Lung (tissue), 12 donors: Measurements from ENCODE around the gene ZNF768. TPM values are rescaled to one million over a fixed set of nuclear protein-coding genes. Genes with fewer than 3 reads are reported as not detected.
A peak's percentile ranks its signal among the peaks of the same experiment; 100 is the strongest.

Source experiments
- ATAC-seq: fragments of 200-7000 bp; cut with Tn5 transposase; one replicate; pipeline ENCODE4 v1.9.1; 2020; ENCODE audit warnings: moderate number of reproducible peaks; ENCODE audit not compliant: insufficient read depth, low FRiP score
- DNase-seq, 3 donors: peaks; one replicate each; pipeline ENCODE4 v3.0.0-alpha.2; 2013 to 2017
- H3K27ac ChIP-seq, 2 donors: one replicate each; pipeline ENCODE4 v1.5.1; 2013; ENCODE audit warnings: mild to moderate bottlenecking in 2 of 2, moderate library complexity in 2 of 2, control low read depth in 1 of 2, inconsistent platforms in 1 of 2, low read depth in 1 of 2, low read length in 1 of 2
- H3K27me3 ChIP-seq, 3 donors: one replicate each; pipeline ENCODE4 v1.5.1; 2013; ENCODE audit warnings: low read length in 2 of 3; ENCODE audit not compliant: control insufficient read depth in 3 of 3, insufficient read depth in 3 of 3
- H3K36me3 ChIP-seq, 4 donors: one replicate each; pipeline ENCODE4 v1.5.1; 2013; ENCODE audit warnings: low read length in 4 of 4, mild to moderate bottlenecking in 1 of 4, moderate library complexity in 1 of 4; ENCODE audit not compliant: control insufficient read depth in 4 of 4, insufficient read depth in 4 of 4
- H3K4me1 ChIP-seq, 5 donors: one replicate each; pipeline ENCODE4 v1.5.1; 2013; ENCODE audit warnings: low read length in 5 of 5, mild to moderate bottlenecking in 2 of 5, moderate library complexity in 1 of 5; ENCODE audit not compliant: control insufficient read depth in 5 of 5, insufficient read depth in 5 of 5
- H3K4me3 ChIP-seq: one replicate; pipeline ENCODE4 v1.5.1; 2013; ENCODE audit warnings: mild to moderate bottlenecking, control low read depth, moderate library complexity
- H3K9ac ChIP-seq, 2 donors: one replicate each; pipeline ENCODE4 v1.5.1; 2013; ENCODE audit warnings: low read length in 2 of 2, control low read depth in 1 of 2; ENCODE audit not compliant: insufficient read depth in 1 of 2
- H3K9me3 ChIP-seq, 4 donors: one replicate each; pipeline ENCODE4 v1.5.1; 2013; ENCODE audit warnings: low read length in 3 of 4, mild to moderate bottlenecking in 1 of 4, moderate library complexity in 1 of 4; ENCODE audit not compliant: control insufficient read depth in 4 of 4, insufficient read depth in 3 of 4
- WGBS, 2 donors: extraction: QIAGEN DNeasy Blood & Tissue Kit; methylation state at CpG; one replicate each; pipeline ENCODE4 v1.1.7; 2013; 5-methylcytosine and 5-hydroxymethylcytosine counted together
- polyA plus RNA-seq, 2 donors: library from polyadenylated mRNA; stranded (reverse); fragments of 200-250 nt; gene quantifications; one replicate each; pipeline ENCODE4 v1.2.1, GENCODE V29; 2013
- total RNA-seq, 2 donors: library from RNA; depleted of rRNA in 1 of 2; stranded (reverse); fragments of >200 nt in 1 of 2; gene quantifications; one replicate each; pipeline ENCODE4 v1.2.1, GENCODE V29; 2014 to 2021
- TF ChIP-seq, protein P1 (sequence below): IDR thresholded peaks from 2 replicates; pipeline ENCODE4 v1.5.1; 2012; ENCODE audit warnings: mild to moderate bottlenecking; ENCODE audit errors: control extremely low read depth, extremely low read depth
- donor health status: control.
- donor health status: control.
- donor health status: Bipolar disorder and iron deficiency.
- donor health status: healthy.
- donor health status: DM: yes; HTN: yes; CAD: no.

Gene ZNF768
- total and polyA plus RNA-seq, 4 donors, result 17.9 to 45.1 (median 27.0) TPM

DNA sequence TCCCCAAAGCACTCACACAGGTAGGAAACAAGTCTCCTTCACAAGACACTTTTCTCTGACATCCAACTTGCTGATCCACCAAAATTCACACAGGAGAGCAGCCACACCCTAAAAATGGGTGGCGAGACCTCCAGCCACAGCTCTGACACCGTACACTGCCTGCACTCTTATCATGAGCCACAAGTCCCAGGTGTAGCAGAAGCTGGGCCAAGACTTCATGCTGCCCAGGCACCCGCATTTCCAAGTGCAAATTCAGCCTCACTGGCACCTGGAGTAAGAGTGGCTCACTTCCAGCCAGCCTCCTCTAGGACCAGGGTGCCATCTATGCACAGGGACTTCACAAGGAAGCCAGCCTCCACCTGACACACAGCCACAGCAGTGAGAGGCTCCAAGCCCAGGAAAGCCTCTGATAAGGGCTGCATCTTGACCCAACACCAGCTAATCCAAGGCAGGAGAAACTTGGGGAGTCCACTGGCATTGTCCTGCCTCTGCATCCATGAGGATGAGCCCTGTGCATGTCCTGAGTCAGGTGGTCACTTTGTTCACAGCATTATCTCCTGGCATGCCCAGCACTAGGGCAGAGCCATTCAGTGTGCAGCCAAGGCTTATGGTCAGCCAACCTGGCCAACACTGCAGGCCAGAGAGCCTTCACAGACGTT, 2.6 kb upstream of the ZNF768 start:
- no peak for DNase-seq
- Histone ChIP-seq H3K9ac (no peak overlapping the region), H3K4me3 (no peak overlapping the region), H3K27me3 (no peaks in the 10 kb centered on the region), H3K36me3 (peaks cover 0 to 15% (median 7%) of the 10 kb centered on the region in 4 donors), H3K4me1 (peaks cover 0 to 26% (median 8%) of the 10 kb centered on the region in 5 donors), H3K27ac (no peak overlapping the region), H3K9me3 (no peaks in the 10 kb centered on the region)
- 78 to 83% methylated on average over 4 of the region's 4 CpGs for WGBS, 2 donors
- ATAC-seq, result no peak
- TF ChIP-seq, protein P1, sequence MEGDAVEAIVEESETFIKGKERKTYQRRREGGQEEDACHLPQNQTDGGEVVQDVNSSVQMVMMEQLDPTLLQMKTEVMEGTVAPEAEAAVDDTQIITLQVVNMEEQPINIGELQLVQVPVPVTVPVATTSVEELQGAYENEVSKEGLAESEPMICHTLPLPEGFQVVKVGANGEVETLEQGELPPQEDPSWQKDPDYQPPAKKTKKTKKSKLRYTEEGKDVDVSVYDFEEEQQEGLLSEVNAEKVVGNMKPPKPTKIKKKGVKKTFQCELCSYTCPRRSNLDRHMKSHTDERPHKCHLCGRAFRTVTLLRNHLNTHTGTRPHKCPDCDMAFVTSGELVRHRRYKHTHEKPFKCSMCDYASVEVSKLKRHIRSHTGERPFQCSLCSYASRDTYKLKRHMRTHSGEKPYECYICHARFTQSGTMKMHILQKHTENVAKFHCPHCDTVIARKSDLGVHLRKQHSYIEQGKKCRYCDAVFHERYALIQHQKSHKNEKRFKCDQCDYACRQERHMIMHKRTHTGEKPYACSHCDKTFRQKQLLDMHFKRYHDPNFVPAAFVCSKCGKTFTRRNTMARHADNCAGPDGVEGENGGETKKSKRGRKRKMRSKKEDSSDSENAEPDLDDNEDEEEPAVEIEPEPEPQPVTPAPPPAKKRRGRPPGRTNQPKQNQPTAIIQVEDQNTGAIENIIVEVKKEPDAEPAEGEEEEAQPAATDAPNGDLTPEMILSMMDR, result no peak

GRCh38 chr16:30527635-30528178, 1.3 kb upstream of the ZNF768 start:
- H3K9ac ChIP-seq, result peak overlapping the region; percentile 59 to 95
- H3K36me3 ChIP-seq, result peaks cover 0 to 12% (median 7%) of the 10 kb centered on the region in 4 donors
- WGBS, 2 donors, result 5 to 8% methylated on average over 14 of the region's 14 CpGs
- H3K4me1 ChIP-seq, result peaks cover 0 to 17% (median 7%) of the 10 kb centered on the region in 5 donors
- H3K27me3 ChIP-seq, result no peaks in the 10 kb centered on the region
- TF ChIP-seq, protein P1, result no peak
- H3K4me3 ChIP-seq, result no peak overlapping the region
- H3K9me3 ChIP-seq, result no peaks in the 10 kb centered on the region
- H3K27ac ChIP-seq, result peak overlapping the region; percentile 74 to 99
- DNase-seq (peak in 1 of 3 donors; percentile 55), ATAC-seq (no peak)

- Histone ChIP-seq H3K27me3 (no peaks in the 10 kb centered on the region), H3K36me3 (peaks cover 0 to 8% (median 6%) of the 10 kb centered on the region in 4 donors), H3K4me3 (peak overlapping the region; percentile 83), H3K4me1 (peaks cover 0 to 17% (median 7%) of the 10 kb centered on the region in 5 donors), H3K27ac (peak overlapping the region; percentile 99 to 100), H3K9ac (peak overlapping the region; percentile 59 to 95), H3K9me3 (no peaks in the 10 kb centered on the region)
- peak; percentile 99 for DNase-seq
- peak; percentile 88 for ATAC-seq
- TF ChIP-seq, protein P1, result no peak
- WGBS, 2 donors, result 0 to 1% methylated on average over 56 to 79 of the region's 79 CpGs
Observed at GRCh38 chr16:30526823-30527634, 663 bp upstream of the ZNF768 start.
